IMR-90 (cell line): ENCODE measurements around the gene DOC2B. TPM values are rescaled to one million over a fixed set of nuclear protein-coding genes. Genes with fewer than 3 reads are reported as not detected.

Source experiments
- ATAC-seq: fragments of 200-7000 bp; cut with Tn5 transposase; 2 replicates; pipeline ENCODE4 v1.9.1; 2020; ENCODE audit warnings: low read depth, mild to moderate bottlenecking, moderate library complexity
- BruUV-seq: library from RNA; stranded (reverse); fragments of 400-500 nt; replicated peaks from 2 replicates; lab custom pipeline; 2021; lab: Mats Ljungman, UMichigan
- CTCF ChIA-PET: fragments of 300-600 bp; formaldehyde crosslinking; extraction: SDS; loops from one replicate; lab custom pipeline; 2021; ENCODE audit warnings: antibody characterized with exemption; lab: Yijun Ruan, JAX
- POLR2A ChIA-PET: fragments of 300-600 bp; sonication (Branson Sonifier 250); formaldehyde crosslinking; loops from one replicate; lab custom pipeline; 2022; ENCODE audit warnings: antibody characterized with exemption; ENCODE audit not compliant: unreplicated experiment; lab: Charles Lee
- DNase-seq: peaks from one replicate; pipeline ENCODE4 v3.0.0; 2013
- H2AFZ ChIP-seq: replicated peaks from 2 replicates; pipeline ENCODE3; 2013; ENCODE audit warnings: low read length, mild to moderate bottlenecking; ENCODE audit not compliant: poor library complexity
- H2AK5ac ChIP-seq: 2 replicates; pipeline ENCODE4 v1.6.1; 2013; ENCODE audit warnings: low read depth, low read length, inconsistent platforms
- H2AK9ac ChIP-seq: replicated peaks from 2 replicates; pipeline ENCODE3; 2013; ENCODE audit warnings: mild to moderate bottlenecking, low read depth, low read length, moderate library complexity; ENCODE audit not compliant: poor library complexity
- H2BK120ac ChIP-seq: 2 replicates; pipeline ENCODE4 v1.6.1; 2013; ENCODE audit warnings: low read depth, low read length, inconsistent platforms
- H2BK15ac ChIP-seq: 3 replicates; pipeline ENCODE4 v1.6.1; 2013; ENCODE audit warnings: low read depth, low read length, inconsistent platforms
- H2BK20ac ChIP-seq: 2 replicates; pipeline ENCODE4 v1.6.1; 2013; ENCODE audit warnings: low read depth, mild to moderate bottlenecking, inconsistent platforms, low read length, moderate library complexity
- H2BK5ac ChIP-seq: 2 replicates; pipeline ENCODE4 v1.6.1; 2013; ENCODE audit warnings: mild to moderate bottlenecking, low read depth, low read length, inconsistent platforms; ENCODE audit not compliant: poor library complexity, severe bottlenecking
- H3K14ac ChIP-seq: replicated peaks from 2 replicates; pipeline ENCODE4 v1.6.1; 2013; ENCODE audit warnings: low read depth, low read length, inconsistent platforms
- H3K18ac ChIP-seq: 2 replicates; pipeline ENCODE4 v1.6.1; 2013; ENCODE audit warnings: low read depth, low read length, control low read depth
- H3K23ac ChIP-seq: 2 replicates; pipeline ENCODE4 v1.6.1; 2013; ENCODE audit warnings: low read depth, low read length, inconsistent platforms
- H3K27ac ChIP-seq: 2 replicates; pipeline ENCODE4 v1.5.1; 2013; ENCODE audit warnings: mild to moderate bottlenecking, control low read depth, low read length; ENCODE audit not compliant: insufficient read depth
- H3K27me3 ChIP-seq: 2 replicates; pipeline ENCODE4 v1.6.1; 2013; ENCODE audit warnings: low read length; ENCODE audit not compliant: control insufficient read depth, insufficient read depth
- H3K36me3 ChIP-seq: 2 replicates; pipeline ENCODE4 v1.6.1; 2013; ENCODE audit warnings: low read length, mixed read lengths; ENCODE audit not compliant: control insufficient read depth, insufficient read depth
- H3K4ac ChIP-seq: 2 replicates; pipeline ENCODE4 v1.6.1; 2013; ENCODE audit warnings: low read depth, low read length, inconsistent platforms
- H3K4me1 ChIP-seq: 2 replicates; pipeline ENCODE4 v1.6.1; 2013; ENCODE audit warnings: low read length, mixed read lengths; ENCODE audit not compliant: control insufficient read depth, insufficient read depth
- H3K4me2 ChIP-seq: 2 replicates; pipeline ENCODE4 v1.6.1; 2013; ENCODE audit warnings: low read depth, mild to moderate bottlenecking, control low read depth, low read length, moderate library complexity
- H3K4me3 ChIP-seq: 2 replicates; pipeline ENCODE4 v1.5.1; 2013; ENCODE audit warnings: low read depth, mild to moderate bottlenecking, control low read depth, low read length, moderate library complexity; ENCODE audit not compliant: insufficient read depth
- H3K56ac ChIP-seq: 2 replicates; pipeline ENCODE4 v1.6.1; 2013; ENCODE audit warnings: low read length, inconsistent platforms; ENCODE audit not compliant: insufficient read depth; ENCODE audit errors: extremely low read depth
- H3K79me1 ChIP-seq, 2 experiments: 2 replicates each; pipeline ENCODE4 v1.6.1; 2013; ENCODE audit warnings: low read length in 2 of 2, inconsistent platforms in 1 of 2, low read depth in 1 of 2
- H3K9ac ChIP-seq: 2 replicates; pipeline ENCODE4 v1.6.1; 2013; ENCODE audit warnings: low read depth, low read length, control low read depth
- H3K9me1 ChIP-seq: 2 replicates; pipeline ENCODE4 v1.6.1; 2013; ENCODE audit warnings: low read length, inconsistent platforms; ENCODE audit not compliant: insufficient read depth
- H3K9me3 ChIP-seq: 2 replicates; pipeline ENCODE4 v1.6.1; 2013; ENCODE audit warnings: low read length; ENCODE audit not compliant: control insufficient read depth, insufficient read depth
- H4K20me1 ChIP-seq: 2 replicates; pipeline ENCODE4 v1.6.1; 2013; ENCODE audit warnings: low read length, inconsistent platforms; ENCODE audit not compliant: insufficient read depth
- H4K5ac ChIP-seq: 2 replicates; pipeline ENCODE4 v1.6.1; 2013; ENCODE audit warnings: mild to moderate bottlenecking, low read depth, low read length, control low read depth
- H4K8ac ChIP-seq, 2 experiments: 2 replicates each; pipeline ENCODE4 v1.6.1; 2013; ENCODE audit warnings: low read depth in 2 of 2, low read length in 2 of 2, control low read depth in 1 of 2, inconsistent platforms in 1 of 2
- H4K91ac ChIP-seq: 2 replicates; pipeline ENCODE4 v1.6.1; 2013; ENCODE audit warnings: low read depth, low read length, inconsistent platforms; ENCODE audit not compliant: insufficient read depth
- MXI1 ChIP-seq: IDR thresholded peaks from 2 replicates; pipeline ENCODE4 v1.6.1; 2012; ENCODE audit warnings: low read depth, mild to moderate bottlenecking, low read length, moderate library complexity, borderline replicate concordance
- WGBS, 2 experiments: methylation state at CpG; one replicate each; pipeline versions ENCODE4 v1.1.5 to v1.1.7; 2013; ENCODE audit warnings: missing lambda C conversion rate in 2 of 2; ENCODE audit not compliant: insufficient read length in 1 of 2; ENCODE audit errors: extremely low coverage in 2 of 2; 5-methylcytosine and 5-hydroxymethylcytosine counted together
- dilution Hi-C: fragments of 300-500 bp; cut with HindIII; formaldehyde crosslinking; loops from one replicate; pipeline ENCODE4 v1.14.3; 2018; ENCODE audit warnings: low sequenced_read_pairs; ENCODE audit not compliant: unreplicated experiment
- in situ Hi-C: fragments of 300-500 bp; cut with MboI; formaldehyde crosslinking; loops from 3 replicates; pipeline ENCODE4 v1.14.3; 2019; ENCODE audit warnings: low sequenced_read_pairs, inconsistent platforms, mixed read lengths
- intact Hi-C: fragments of 100-400 bp; cut with micrococcal nuclease; formaldehyde crosslinking; loops from 2 replicates; pipeline ENCODE4 v1.10.0; 2022
- polyA plus RNA-seq, 3 experiments: library from polyadenylated mRNA; depleted of rRNA; stranded (reverse); fragments of >200 nt; gene quantifications; 2 replicates each; pipeline ENCODE4 v1.2.3, GENCODE V29; 2012; ENCODE audit warnings: low replicate concordance in 1 of 3
- total RNA-seq: library from RNA; depleted of rRNA; stranded (reverse); fragments of >200 nt; gene quantifications from 2 replicates; pipeline ENCODE4 v1.2.3, GENCODE V29; 2012

The DOC2B gene
- total and polyA plus RNA-seq, 2 of the 4 experiments (the other 2 are of a cell fraction) = not detected

DNA sequence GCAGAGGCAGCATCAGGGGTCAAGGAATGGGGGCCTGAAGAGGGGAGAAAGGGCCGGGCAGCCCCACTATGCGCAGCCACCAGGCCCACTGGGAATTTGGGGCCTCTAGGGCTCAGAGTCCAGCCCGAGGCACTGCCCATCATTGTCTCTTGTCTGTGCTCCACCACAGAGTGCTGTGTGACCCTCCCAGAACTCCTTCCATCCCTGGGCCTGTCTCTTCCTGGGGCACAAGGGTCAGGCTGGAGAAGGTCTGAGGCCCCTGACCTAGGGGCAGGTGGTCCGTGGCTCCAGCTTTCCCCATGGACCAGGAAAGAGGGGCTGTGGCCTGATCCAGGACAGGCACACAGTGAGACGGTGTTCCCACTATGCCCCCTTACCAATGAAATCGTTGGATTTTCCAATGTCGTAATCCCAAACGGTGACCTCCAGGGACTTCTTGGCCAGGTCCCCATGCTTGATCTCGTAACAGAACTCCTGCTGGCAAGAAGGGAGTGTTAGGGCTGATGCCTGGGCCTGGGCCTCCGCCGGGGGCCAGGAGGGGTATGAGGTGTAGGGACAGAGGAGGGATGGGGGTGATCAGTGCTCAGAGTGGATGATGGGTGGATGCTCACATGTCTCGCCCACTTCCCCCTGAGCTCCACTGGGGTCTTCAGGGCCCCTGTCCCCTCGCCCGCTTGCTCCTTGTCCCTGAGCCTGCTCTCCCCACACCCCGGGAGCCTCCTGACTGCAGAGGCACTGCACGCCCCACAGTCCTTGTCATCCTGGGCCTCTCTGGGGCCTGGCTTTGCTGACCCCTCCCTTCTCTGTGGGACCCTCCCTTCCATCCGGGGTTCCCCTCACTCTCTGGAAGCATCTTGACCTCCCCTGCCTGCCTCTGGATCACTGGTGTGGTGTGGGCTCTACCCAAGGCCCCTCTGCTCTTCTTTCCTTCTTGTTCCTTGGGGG lies 33.4 kb downstream of the DOC2B start:
- Histone ChIP-seq H3K36me3 (no peaks in the 10 kb centered on the region), H3K18ac (no peak overlapping the region), H3K79me1 (no peaks in the 10 kb centered on the region), H3K9me3 (no peaks in the 10 kb centered on the region), H3K27me3 (peaks cover 11% of the 10 kb centered on the region), H2BK15ac (no peak overlapping the region), H2AK5ac (no peak overlapping the region), H3K14ac (no peak overlapping the region), H3K56ac (no peak overlapping the region), H3K4me1 (peaks cover 2% of the 10 kb centered on the region; the same call in 1 of the 2 replicates), H2AFZ (no peak overlapping the region), H2BK5ac (no peak overlapping the region), H2BK120ac (no peak overlapping the region), H4K8ac (no peak overlapping the region), H2BK20ac (no peak overlapping the region), H3K9me1 (no peaks in the 10 kb centered on the region), H3K4me3 (no peak overlapping the region), H3K4ac (no peak overlapping the region), H4K20me1 (no peaks in the 10 kb centered on the region), H4K91ac (no peak overlapping the region), H4K5ac (no peak overlapping the region), H3K23ac (no peak overlapping the region), H2AK9ac (no peak overlapping the region), H3K27ac (no peak overlapping the region), H3K4me2 (no peak overlapping the region), H3K9ac (no peak overlapping the region)
- POLR2A ChIA-PET = no interaction called here
- no peak for DNase-seq
- dilution Hi-C loops (no loop called here), in situ Hi-C loops (no loop called here), intact Hi-C loops (no loop called here)
- WGBS, 2 experiments = 76% methylated on average over 9 of the region's 17 CpGs; no CpG with 5 or more reads in 1 of the 2 experiments
- no TSS peak for BruUV-seq
- CTCF ChIA-PET = no interaction called here
- no peak for ATAC-seq
- no peak for TF ChIP-seq MXI1
